Loucy (cell line): ENCODE data around the gene PCDHGB5.
"Not testable (repeated sequence)": the region's sequence is repeated elsewhere in the genome, so short reads cannot be mapped to it uniquely, and the experiment has no call there.

Experiments
- H2AFZ ChIP-seq: fragments of 200-600 bp; sonication (generic); 2 replicates; pipeline ENCODE4 v1.6.0; 2016; ENCODE audit warnings: antibody characterized with exemption, mild to moderate bottlenecking, low read length, moderate library complexity
- H3F3A ChIP-seq: fragments of 200-600 bp; 2 replicates; pipeline ENCODE4 v1.6.0; 2016; ENCODE audit warnings: antibody characterized with exemption, low read depth, mild to moderate bottlenecking
- H3K27me3 ChIP-seq: fragments of 200-600 bp; sonication (generic); 2 replicates; pipeline ENCODE4 v1.6.1; 2014; ENCODE audit warnings: low read length, mild to moderate bottlenecking; ENCODE audit not compliant: insufficient read depth, poor library complexity, severe bottlenecking
- H3K36me3 ChIP-seq: fragments of 200-600 bp; sonication (generic); 2 replicates; pipeline ENCODE4 v1.6.1; 2016; ENCODE audit warnings: low read length; ENCODE audit not compliant: insufficient read depth
- H3K4me1 ChIP-seq: fragments of 200-600 bp; sonication (generic); 2 replicates; pipeline ENCODE4 v1.5.1; 2014; ENCODE audit warnings: low read length, mild to moderate bottlenecking; ENCODE audit not compliant: insufficient read depth, poor library complexity, severe bottlenecking
- H3K4me2 ChIP-seq: fragments of 200-600 bp; sonication (generic); 2 replicates; pipeline ENCODE4 v1.6.0; 2014; ENCODE audit warnings: antibody characterized with exemption, low read length, low read depth, mild to moderate bottlenecking; ENCODE audit not compliant: poor library complexity, severe bottlenecking
- H3K4me3 ChIP-seq: fragments of 200-600 bp; sonication (generic); 2 replicates; pipeline ENCODE4 v1.5.1; 2014; ENCODE audit warnings: low read length, mild to moderate bottlenecking, mixed read lengths; ENCODE audit not compliant: poor library complexity, severe bottlenecking
- H3K79me2 ChIP-seq: fragments of 200-600 bp; sonication (generic); 2 replicates; pipeline ENCODE4 v1.6.1; 2014; ENCODE audit warnings: low read length; ENCODE audit not compliant: insufficient read depth
- H3K9ac ChIP-seq: fragments of 200-600 bp; sonication (generic); 2 replicates; pipeline ENCODE4 v1.6.0; 2014; ENCODE audit warnings: mild to moderate bottlenecking, low read depth, low read length, moderate library complexity; ENCODE audit not compliant: poor library complexity, severe bottlenecking
- H3K9me2 ChIP-seq: fragments of 200-600 bp; sonication (generic); replicated peaks from 2 replicates; pipeline ENCODE4 v1.6.1; 2016; ENCODE audit warnings: low read depth, low read length, mixed read lengths
- H3K9me3 ChIP-seq: fragments of 200-600 bp; sonication (generic); 2 replicates; pipeline ENCODE4 v1.6.1; 2014; ENCODE audit warnings: mild to moderate bottlenecking, antibody characterized with exemption, low read length, low read depth; ENCODE audit not compliant: insufficient read depth
- H4K20me1 ChIP-seq: fragments of 200-600 bp; sonication (generic); 2 replicates; pipeline ENCODE4 v1.6.0; 2014; ENCODE audit warnings: antibody characterized with exemption, low read length, mild to moderate bottlenecking; ENCODE audit not compliant: insufficient read depth, poor library complexity, severe bottlenecking
- CTCF ChIP-seq: fragments of 200-600 bp; sonication (generic); conservative IDR thresholded peaks from 2 replicates; pipeline ENCODE4 v1.5.1; 2014; ENCODE audit warnings: mild to moderate bottlenecking, antibody characterized with exemption, low read length
- EZH2phosphoT487 ChIP-seq: fragments of 200-600 bp; IDR thresholded peaks from 2 replicates; pipeline ENCODE4 v1.6.1; 2018; ENCODE audit warnings: antibody characterized with exemption, mild to moderate bottlenecking, moderate library complexity, borderline replicate concordance

Gene PCDHGB5

DNA sequence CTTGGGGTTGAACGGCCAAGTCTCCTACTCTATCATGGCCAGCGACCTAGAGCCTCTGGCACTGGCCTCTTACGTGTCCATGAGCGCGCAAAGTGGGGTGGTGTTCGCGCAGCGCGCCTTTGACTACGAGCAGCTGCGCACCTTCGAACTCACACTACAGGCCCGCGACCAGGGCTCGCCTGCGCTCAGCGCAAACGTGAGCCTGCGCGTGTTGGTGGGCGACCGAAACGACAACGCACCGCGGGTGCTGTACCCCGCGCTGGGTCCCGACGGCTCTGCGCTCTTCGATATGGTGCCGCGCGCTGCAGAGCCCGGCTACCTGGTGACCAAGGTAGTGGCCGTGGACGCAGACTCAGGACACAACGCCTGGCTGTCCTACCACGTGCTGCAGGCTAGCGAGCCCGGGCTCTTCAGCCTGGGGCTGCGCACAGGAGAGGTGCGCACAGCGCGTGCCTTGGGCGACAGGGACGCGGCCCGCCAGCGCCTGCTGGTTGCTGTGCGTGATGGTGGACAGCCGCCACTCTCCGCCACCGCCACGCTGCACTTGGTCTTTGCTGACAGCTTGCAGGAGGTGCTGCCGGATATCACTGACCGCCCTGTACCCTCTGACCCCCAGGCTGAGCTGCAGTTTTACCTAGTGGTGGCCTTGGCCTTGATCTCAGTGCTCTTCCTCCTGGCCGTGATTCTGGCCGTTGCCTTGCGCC, 2.0 kb downstream of the PCDHGB5 start:
- H3K9ac ChIP-seq = no peak overlapping the region
- H2AFZ ChIP-seq = no peak overlapping the region
- TF ChIP-seq EZH2phosphoT487 (no peak), CTCF (no peak)
- no peaks in the 10 kb centered on the region for H4K20me1 ChIP-seq
- H3K4me3 ChIP-seq = no peak overlapping the region
- no peaks in the 10 kb centered on the region for H3K4me1 ChIP-seq
- H3F3A ChIP-seq = no peaks in the 10 kb centered on the region
- no peaks in the 10 kb centered on the region for H3K9me3 ChIP-seq
- H3K79me2 ChIP-seq = no peaks in the 10 kb centered on the region
- H3K27me3 ChIP-seq = no peaks in the 10 kb centered on the region
- H3K36me3 ChIP-seq = no peaks in the 10 kb centered on the region
- no peaks in the 10 kb centered on the region for H3K9me2 ChIP-seq
- no peak overlapping the region for H3K4me2 ChIP-seq

GRCh38 chr5:141402553-141403243, 5.0 kb downstream of the PCDHGB5 start, which contains the start of gene PCDHGA9:
Gene PCDHGA9, plus strand, starts transcription at chr5:141402778. Its CDS starts 175 bp downstream, at chr5:141402953.
- no peaks in the 10 kb centered on the region for H3F3A ChIP-seq
- no peak within 1 kb of the TSS for H3K4me2 ChIP-seq
- no peak within 1 kb of the TSS for H2AFZ ChIP-seq
- no peaks in the 10 kb centered on the region for H3K79me2 ChIP-seq
- H3K4me3 ChIP-seq = no peak within 1 kb of the TSS
- H3K27me3 ChIP-seq = no peaks in the 10 kb centered on the region
- H3K9me2 ChIP-seq = no peaks in the 10 kb centered on the region
- TF ChIP-seq CTCF = peak; percentile 36
- TF ChIP-seq EZH2phosphoT487 = no peak
- no peaks in the 10 kb centered on the region for H4K20me1 ChIP-seq
- no peak within 1 kb of the TSS for H3K9ac ChIP-seq
- no peaks in the 10 kb centered on the region for H3K4me1 ChIP-seq
- no peaks in the 10 kb centered on the region for H3K36me3 ChIP-seq
- H3K9me3 ChIP-seq = no peaks in the 10 kb centered on the region

DNA sequence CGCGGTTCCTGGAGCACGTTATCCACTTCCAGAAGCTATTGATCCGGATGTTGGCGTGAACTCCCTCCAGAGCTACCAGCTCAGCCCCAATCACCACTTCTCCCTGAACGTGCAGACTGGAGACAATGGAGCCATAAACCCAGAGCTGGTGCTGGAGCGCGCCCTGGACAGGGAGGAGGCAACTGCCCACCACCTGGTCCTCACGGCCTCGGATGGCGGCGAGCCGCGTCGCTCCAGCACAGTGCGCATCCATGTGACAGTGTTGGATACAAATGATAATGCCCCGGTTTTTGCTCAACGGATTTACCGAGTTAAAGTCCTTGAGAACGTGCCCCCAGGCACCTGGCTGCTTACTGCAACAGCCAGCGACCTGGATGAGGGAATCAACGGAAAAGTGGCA, 5.6 kb downstream of the PCDHGB5 start:
- Histone ChIP-seq H3K79me2 (no peaks in the 10 kb centered on the region), H2AFZ (no peak overlapping the region), H3F3A (no peaks in the 10 kb centered on the region), H3K9me2 (no peaks in the 10 kb centered on the region), H3K36me3 (no peaks in the 10 kb centered on the region), H3K9ac (no peak overlapping the region), H3K9me3 (no peaks in the 10 kb centered on the region), H3K4me1 (no peaks in the 10 kb centered on the region), H4K20me1 (no peaks in the 10 kb centered on the region), H3K27me3 (no peaks in the 10 kb centered on the region), H3K4me2 (no peak overlapping the region), H3K4me3 (no peak overlapping the region)
- TF ChIP-seq CTCF (no peak), EZH2phosphoT487 (no peak)

- not testable (repeated sequence) for H3F3A ChIP-seq, H3K9me2 ChIP-seq, H2AFZ ChIP-seq, H3K9me3 ChIP-seq, H3K9ac ChIP-seq, H4K20me1 ChIP-seq, H3K4me2 ChIP-seq, H3K36me3 ChIP-seq, H3K4me1 ChIP-seq, H3K27me3 ChIP-seq, H3K4me3 ChIP-seq, H3K79me2 ChIP-seq
Measured at GRCh38 chr5:141407790-141408505, 10.2 kb downstream of the PCDHGB5 start, which contains the start of gene PCDHGB6. Gene PCDHGB6, plus strand, starts transcription at chr5:141408021. Its CDS starts 182 bp downstream, at chr5:141408203.
